ENCODE data around the gene TMED1. TPM values are rescaled to one million over a fixed set of nuclear protein-coding genes. Genes with fewer than 3 reads are reported as not detected.

The TMED1 gene
- polyA plus RNA-seq, 2 of the 4 experiments (the other 2 are of a cell fraction) = 29.9 to 37.0 TPM

DNA sequence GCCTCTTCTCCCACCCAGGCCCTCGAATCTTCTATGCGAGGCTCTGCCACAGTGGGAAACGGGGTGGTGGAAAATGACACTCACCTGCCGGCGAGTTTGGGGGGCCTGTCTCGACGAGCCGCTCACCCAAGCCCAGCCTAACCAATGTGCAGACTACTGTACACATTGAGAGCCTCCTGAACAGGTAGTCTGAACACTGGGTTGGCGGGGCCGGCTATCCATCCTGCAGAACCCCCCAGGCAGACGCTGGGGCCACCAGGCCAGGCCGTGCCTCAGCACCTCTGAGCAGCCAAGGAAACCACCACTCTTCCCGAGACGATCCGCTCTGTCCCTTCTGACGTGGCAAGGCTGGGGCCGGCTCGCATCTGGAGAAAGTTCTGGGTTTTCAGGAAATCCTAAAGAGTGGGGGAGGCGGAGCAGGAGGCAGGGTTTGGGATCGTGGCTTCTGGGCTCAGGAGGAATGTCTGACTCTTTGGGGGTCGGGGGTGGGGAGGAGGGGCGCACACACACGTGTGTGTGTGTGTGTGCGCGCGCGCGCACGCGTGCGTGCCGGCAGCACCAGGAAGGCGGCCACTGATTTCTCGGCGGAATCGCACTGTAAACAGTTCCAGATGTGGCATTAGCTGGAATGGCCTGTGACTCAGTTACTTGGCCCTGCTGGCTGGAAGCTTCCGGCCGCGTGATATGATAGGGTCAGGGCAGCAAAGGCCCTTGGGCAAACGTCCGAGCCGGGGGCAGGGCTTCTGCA lies 18.5 kb downstream of the TMED1 start (continued):
- no peak for TF ChIP-seq MYC (IDR thresholded peaks at IDR 0.05; ENCODE audit: borderline replicate concordance, low read length)
- TF ChIP-seq RNF2 (IDR thresholded peaks at IDR 0.05; ENCODE audit: borderline replicate concordance, low read depth) = no peak
- no peak for TF ChIP-seq FOXS1 (CRISPR knock-in tag; IDR thresholded peaks at IDR 0.05)
- TF ChIP-seq SREBF2 (IDR thresholded peaks at IDR 0.05) = no peak
- TF ChIP-seq HOXB5 (CRISPR knock-in tag; IDR thresholded peaks at IDR 0.05) = no peak

DNA sequence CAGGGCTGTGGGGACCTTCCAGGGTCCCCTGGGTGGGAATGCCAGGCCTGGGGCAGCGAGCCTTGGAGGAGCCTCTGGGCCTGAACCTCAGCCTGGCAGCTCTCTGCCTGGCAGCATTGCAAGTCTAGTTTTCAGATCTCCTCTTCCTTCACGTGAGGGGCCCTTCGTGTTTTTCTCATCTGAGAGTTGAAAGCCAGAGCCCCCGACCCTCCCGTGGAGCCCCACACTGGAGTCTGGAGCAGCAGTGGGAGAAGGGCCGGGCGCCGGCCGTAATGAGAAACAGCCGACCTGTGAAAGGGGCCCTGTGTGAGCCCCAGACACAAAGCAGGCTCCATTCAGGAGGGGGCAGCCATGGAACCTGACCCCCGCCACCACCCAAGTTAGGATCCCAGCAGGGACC lies 19.3 kb downstream of the TMED1 start:
- DNase-seq (ENCODE audit: low read depth in 1 of 2, low spot score in 1 of 2) (no peak), FAIRE-seq (no peak), ATAC-seq (no peak)
- H3K4me1 ChIP-seq = peaks cover 14% of the 10 kb centered on the region
- TF ChIP-seq NFE2L2 (conservative IDR thresholded peaks at IDR 0.05; ENCODE audit: low read length) (no peak), SMC3 (IDR thresholded peaks at IDR 0.05) (no peak), CBX8 (IDR thresholded peaks at IDR 0.05) (no peak), ATOH8 (CRISPR knock-in tag; IDR thresholded peaks at IDR 0.05; ENCODE audit: low read depth) (no peak), TP53 (CRISPR knock-in tag; IDR thresholded peaks at IDR 0.05) (no peak), ZC3H11A (IDR thresholded peaks at IDR 0.05) (no peak), NR3C1 (IDR thresholded peaks at IDR 0.05) (no peak), USF2 (IDR thresholded peaks at IDR 0.05) (no peak), TFCP2L1 (CRISPR knock-in tag; IDR thresholded peaks at IDR 0.05) (no peak), E2F6 (IDR thresholded peaks at IDR 0.05; ENCODE audit: borderline replicate concordance, low read depth) (no peak), HOXB5 (CRISPR knock-in tag; IDR thresholded peaks at IDR 0.05) (no peak), BCL3 (IDR thresholded peaks at IDR 0.05) (no peak), CHD2 (IDR thresholded peaks at IDR 0.05; ENCODE audit: low read length, partially characterized antibody) (no peak), MYC (IDR thresholded peaks at IDR 0.05; ENCODE audit: borderline replicate concordance, low read length) (no peak), ZFP36 (IDR thresholded peaks at IDR 0.05; ENCODE audit: borderline replicate concordance, partially characterized antibody) (no peak), RCOR1 (IDR thresholded peaks at IDR 0.05; ENCODE audit: low read depth, low read length) (no peak), HMGXB4 (CRISPR knock-in tag; IDR thresholded peaks at IDR 0.05; ENCODE audit: borderline replicate concordance) (no peak), POLR2A (IDR thresholded peaks at IDR 0.05; ENCODE audit: low read length) (no peak), REST (IDR thresholded peaks at IDR 0.05) (no peak), RFX5 (IDR thresholded peaks at IDR 0.05) (no peak)
- POLR2A ChIA-PET = no interaction called here
- H3K4me2 ChIP-seq = no peak overlapping the region
- no peaks in the 10 kb centered on the region for H3K9me3 ChIP-seq
- no peak overlapping the region for H3K4me3 ChIP-seq
- WGBS (ENCODE audit: missing lambda C conversion rate) = 92% methylated on average over 4 of the region's 11 CpGs
- CTCF ChIA-PET = no interaction called here
- no peak overlapping the region for H3K27ac ChIP-seq

Data from A549 (cell line).